ENCODE data around the gene THSD4.
A peak's percentile ranks its signal among the peaks of the same experiment; 100 is the strongest.
"Not testable (repeated sequence)": the region's sequence is repeated elsewhere in the genome, so short reads cannot be mapped to it uniquely, and the experiment has no call there.

Gene THSD4

GRCh38 chr15:71646767-71647486 is 531.7 kb downstream of the THSD4 start:
- no peak for DNase-seq

DNA sequence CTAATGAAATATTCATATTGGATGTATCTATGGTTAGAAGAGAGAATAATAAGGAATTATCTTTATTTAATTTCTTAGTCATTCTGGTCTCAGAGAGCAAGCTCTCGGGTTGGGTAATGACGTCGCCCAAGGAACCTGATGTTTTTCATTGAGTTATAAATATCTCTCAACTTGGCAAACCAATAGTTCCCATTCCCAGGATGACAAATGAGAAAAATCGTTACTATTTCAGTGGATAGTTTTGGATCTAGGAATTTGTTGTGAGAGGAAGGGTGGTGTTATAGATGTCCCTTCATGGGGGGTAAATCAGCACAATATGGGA is 532.2 kb downstream of the THSD4 start:
- DNase-seq = no peak

- DNase-seq = no peak
Observed at GRCh38 chr15:71648095-71648494, 532.8 kb downstream of the THSD4 start.

- no peak for DNase-seq
Observed at GRCh38 chr15:71649894-71650293, 534.6 kb downstream of the THSD4 start.

DNA sequence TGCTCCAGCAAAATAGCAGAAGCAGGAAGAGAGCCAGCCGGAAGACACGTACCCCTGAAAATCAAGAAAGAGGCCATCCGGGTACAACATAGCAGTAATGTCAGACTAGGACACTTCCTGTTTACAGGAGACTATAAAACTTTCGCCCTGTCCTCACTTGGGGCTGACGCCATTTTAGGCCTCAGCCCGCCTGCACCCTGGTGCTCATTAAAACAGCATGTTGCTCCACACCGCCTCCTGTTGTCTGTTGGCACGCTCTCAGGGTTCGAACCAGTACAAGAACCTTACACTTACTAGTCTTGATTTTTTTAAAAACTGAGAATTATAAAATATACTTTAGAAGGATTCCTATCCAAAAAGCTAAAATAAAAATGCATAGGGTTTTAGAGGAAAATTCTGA is 535.3 kb downstream of the THSD4 start:
- DNase-seq = no peak

- peak; percentile 65 for DNase-seq
Observed at GRCh38 chr15:71651750-71652186, 536.5 kb downstream of the THSD4 start.

GRCh38 chr15:71654042-71654719 is 538.9 kb downstream of the THSD4 start:
- DNase-seq = no peak

DNA sequence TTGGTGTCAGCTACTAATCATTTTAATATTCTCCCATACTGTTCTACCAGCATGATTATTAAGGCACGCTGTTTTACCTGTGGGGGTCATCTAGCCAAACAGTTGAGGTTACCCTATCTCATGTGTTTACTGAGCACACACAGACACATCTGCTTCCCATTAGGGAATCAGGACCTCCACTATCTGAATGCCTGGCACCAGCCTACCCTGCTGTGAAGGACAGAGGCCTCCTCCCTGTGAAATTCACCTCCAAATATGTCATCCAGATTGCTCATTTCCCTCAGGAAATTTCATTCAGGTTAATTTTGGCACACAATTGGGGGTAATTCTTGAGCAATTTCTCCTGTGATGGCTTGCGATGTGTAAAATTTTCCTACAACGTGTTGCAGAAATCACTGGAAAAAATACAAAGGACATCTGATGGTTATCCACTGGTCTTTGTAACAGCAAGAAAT is 539.5 kb downstream of the THSD4 start:
- DNase-seq = no peak

DNA sequence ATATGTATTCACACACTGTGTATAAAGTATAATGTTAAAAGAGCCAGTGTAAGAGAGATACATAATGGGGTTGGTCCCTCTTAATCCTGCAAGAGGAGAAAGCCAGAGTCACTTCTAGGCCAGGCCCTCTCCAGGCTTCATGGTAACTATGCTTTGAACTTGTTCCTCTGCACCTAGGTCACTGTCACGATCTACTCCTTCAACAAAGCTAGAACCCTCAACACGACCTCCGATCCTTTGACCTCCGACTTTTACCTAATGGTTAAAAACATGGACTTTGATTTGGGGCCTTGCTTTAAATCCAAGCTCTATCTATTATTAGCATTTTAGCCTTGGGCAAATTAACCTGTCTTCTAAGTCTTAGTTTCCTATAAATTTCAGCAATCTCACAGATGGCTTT is 541.2 kb downstream of the THSD4 start:
- DNase-seq = no peak

DNA sequence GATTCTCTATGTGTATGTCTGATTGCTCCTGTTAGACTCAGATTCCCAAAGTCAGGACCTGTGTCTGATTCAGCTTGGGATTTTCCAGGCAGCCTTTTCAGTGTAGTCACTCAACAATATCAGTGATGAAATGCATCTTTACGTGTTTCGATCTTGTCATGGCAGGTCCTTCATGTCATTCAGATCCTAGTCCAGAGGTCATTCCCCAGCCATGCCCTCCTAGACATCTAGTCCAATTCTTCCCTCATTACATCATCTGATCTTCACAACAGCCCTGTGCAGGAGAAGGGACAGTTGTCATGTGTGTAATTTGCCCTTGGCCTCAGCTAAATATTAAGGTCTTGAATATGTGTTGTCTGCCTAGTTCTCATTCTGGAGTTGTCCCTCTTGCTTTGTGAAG is 541.9 kb downstream of the THSD4 start:
- no peak for DNase-seq

GRCh38 chr15:71658036-71658435 is 542.8 kb downstream of the THSD4 start:
- DNase-seq = no peak

DNA sequence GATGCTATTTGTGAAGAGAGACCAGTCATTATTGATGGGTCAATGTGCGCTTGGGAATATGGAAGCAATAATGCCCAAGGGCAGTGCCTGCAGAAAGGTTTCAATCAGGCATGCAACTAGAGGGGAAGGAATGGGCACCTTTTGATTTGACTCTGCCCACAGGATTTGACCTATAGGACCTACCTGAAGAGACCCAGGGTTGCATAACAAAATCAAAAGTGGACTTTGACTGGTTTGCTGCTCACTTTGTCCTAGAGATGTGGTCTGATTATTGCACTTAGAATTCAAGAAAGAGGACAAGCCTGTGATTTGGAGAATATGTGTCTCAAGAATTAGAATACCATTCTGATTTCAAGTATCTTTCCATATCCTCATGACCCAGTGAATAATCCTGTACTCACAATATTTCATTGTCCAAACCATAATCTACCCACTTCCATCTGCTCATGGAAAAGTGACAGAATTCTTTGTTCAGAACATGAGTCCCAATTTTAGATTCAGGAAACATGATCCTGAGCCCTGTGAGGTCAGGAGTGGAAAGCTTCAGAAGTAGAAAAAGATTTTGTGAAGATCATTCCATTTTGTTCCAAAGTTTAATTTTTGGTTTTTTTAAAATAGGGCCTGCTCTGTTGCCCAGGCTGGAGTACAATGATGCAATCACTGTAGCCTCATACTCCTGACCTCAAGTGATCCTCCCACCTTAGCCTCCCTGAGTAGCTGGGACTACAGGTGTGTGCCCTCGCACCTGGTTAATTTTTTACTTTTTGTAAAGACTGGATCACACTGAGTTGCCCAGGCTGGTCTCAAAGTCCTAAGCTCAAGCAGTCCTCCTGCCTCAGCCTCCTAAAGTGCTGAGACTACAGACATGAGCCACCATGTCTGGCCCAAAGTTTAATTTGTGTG is 543.8 kb downstream of the THSD4 start:
- no peak for DNase-seq

- no peak for DNase-seq
Observed at GRCh38 chr15:71659730-71660067, 544.4 kb downstream of the THSD4 start.

- no peak for DNase-seq
Observed at GRCh38 chr15:71660501-71660900, 545.2 kb downstream of the THSD4 start.

DNA sequence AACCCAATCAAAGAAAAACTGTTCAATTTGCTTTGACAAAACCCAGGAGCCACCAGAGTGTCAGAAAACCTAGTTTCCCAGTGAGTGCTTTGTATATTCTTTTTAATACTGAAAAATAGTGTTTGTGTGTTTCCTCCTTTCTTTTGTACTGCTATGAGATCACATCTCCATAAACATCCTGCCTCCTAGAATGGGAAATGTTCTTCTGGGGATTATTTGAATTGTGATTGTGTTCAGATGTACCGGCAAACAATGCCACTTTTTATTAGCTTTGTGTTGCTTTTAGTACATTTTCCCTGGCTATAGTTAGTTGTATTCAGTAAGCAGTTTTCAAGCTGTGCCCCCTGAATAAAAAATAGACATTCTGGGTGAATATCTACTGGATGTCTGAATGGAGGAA is 547.0 kb downstream of the THSD4 start:
- no peak for DNase-seq

GRCh38 chr15:71664622-71665021 is 549.4 kb downstream of the THSD4 start:
- no peak for DNase-seq

DNA sequence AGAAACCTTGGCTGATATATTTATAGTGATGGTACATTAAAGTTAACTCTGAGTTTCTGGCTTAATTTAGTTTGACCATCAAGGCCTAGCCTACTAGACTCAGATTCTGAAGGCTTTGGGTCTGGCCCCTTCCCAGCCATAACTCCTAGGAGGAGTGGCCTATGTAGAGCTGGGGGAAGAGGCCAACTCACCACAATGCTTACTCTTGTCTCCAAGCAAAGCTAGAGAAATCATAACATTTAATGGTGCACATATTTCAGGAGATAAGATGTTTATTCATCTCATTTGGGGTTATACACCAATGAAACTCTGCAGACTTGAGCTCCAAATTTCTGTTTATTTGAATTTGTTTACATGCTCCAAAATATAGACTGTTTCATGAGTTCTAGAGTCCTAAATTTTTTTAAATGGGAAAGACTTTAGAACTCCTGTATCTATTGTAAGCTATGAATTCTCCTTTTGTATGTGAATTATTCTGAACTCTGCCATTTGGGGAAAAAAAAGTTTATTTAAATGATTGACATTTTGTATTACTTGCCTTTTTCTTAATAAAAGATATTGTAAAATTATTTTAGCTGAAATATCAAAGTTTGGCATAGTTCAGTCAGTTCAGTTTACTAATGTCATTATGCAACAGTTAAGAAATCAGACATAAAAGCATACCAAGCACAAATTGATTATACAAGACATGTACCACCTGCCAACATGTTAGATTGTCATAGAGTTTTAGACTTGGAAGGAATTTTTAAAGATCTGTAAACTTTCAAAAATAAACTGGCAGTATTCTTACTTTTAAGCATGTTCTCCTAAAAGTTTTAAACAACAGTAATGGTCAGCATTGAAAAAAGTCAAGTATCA is 551.7 kb downstream of the THSD4 start:
- DNase-seq = no peak

DNA sequence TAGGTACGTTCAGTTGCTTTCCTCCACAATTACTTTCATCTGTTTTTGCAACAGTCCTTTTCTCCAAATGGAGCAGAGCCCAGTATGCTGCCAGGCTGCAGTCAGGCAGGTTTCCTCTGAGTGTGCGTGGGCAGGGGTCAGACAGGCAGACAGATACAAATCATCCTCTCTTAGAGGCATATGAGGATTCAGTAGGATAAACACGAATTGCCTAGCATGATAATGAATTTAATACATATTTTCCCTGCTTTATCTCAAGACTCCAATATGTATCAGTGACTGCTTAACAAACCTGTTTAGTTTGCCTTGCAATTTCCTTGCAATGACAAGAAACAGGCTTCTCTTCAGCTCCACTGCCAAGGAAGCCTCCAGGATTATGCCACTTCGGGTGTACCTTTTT is 554.4 kb downstream of the THSD4 start:
- no peak for DNase-seq

DNA sequence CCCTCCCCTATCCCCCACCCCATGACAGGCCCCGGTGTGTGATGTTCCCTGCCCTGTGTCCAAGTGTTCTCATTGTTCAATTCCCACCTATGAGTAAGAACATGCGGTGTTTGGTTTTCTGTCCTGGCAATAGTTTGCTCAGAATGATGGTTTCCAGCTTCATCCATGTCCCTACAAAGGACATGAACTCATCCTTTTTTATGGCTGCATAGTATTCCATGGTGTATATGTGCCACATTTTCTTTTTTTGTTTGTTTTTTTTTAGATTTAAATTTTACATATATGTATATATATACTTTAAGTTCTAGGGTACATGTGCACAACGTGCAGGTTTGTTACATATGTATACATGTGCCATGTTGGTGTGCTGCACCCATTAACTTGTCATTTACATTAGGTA is 555.0 kb downstream of the THSD4 start:
- not testable (repeated sequence) for DNase-seq

DNA sequence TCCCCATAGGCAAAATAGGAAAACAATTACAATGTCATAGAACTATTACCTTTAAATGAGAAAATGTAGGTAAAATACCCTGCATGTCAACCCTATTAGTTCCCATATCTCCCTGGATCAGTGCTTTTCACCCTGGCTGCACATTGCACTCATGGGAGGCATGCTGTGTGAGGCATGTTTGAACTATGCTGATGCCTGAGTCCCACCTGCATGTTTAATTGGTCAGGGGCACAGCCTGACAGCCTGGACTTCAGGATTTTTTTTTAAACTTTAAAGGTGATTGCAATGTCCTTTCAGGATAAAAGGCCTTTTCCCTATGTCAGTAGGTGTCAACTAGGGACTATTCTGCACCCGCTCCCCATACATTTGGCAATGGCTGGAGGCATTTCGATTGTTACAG is 559.1 kb downstream of the THSD4 start:
- DNase-seq = no peak

GRCh38 chr15:71677352-71677751 is 562.1 kb downstream of the THSD4 start:
- no peak for DNase-seq

GRCh38 chr15:71677766-71678165 is 562.5 kb downstream of the THSD4 start:
- DNase-seq = no peak

- no peak for DNase-seq
Observed at GRCh38 chr15:71678191-71678590, 562.9 kb downstream of the THSD4 start.
